NK-92 (cell line): Measurements from ENCODE around the gene DENND4A.
"Not testable (repeated sequence)": the region's sequence is repeated elsewhere in the genome, so short reads cannot be mapped to it uniquely, and the experiment has no call there.

Source experiments
- DNase-seq: peaks from one replicate; lab custom pipeline; 2025; ENCODE audit not compliant: unreplicated experiment; lab: John Stamatoyannopoulos, UW

Gene DENND4A

DNA sequence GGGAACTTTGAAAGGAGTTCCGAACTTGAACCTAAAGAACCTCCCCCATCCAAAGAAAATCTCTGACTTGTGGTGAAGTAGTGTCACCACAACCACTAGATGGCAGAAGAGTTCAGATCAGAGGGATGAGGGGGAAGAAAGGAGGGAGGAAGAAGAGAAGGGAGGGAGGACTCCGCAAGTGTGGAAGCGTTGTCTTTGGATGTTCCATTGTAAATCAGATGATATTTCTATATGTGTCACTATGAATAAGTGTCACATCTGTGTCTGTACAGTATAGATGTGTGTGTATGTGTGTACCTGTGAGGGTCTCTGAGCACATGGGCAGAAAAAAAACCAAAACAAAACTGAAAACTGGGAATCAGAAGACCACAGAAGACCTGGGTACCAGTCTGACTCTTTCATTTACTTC is 153.4 kb downstream of the DENND4A start:
- no peak for DNase-seq

GRCh38 chr15:65638109-65638508 is 154.0 kb downstream of the DENND4A start:
- no peak for DNase-seq

- no peak for DNase-seq
Measured at GRCh38 chr15:65634356-65634755, 157.7 kb downstream of the DENND4A start.

DNA sequence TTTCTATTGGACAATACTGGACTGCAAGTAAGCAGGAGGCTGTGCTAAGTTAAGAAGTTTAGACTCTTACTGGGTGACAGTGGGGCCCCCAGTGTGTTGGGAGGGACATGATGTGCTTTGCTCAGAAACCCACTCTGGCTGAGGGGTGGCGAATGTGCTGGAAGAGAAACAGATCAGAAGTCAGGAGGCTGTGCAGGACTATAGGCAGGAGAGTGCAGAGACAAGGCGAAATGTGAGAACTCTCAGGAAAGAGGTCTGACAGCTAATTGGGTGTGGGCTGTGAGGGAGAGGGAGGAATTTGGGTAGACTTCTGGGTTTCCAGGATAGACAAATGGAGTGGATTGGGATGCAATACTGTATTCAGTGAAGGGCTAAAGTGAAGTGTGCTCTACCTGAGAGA is 158.3 kb downstream of the DENND4A start:
- DNase-seq: no peak

DNA sequence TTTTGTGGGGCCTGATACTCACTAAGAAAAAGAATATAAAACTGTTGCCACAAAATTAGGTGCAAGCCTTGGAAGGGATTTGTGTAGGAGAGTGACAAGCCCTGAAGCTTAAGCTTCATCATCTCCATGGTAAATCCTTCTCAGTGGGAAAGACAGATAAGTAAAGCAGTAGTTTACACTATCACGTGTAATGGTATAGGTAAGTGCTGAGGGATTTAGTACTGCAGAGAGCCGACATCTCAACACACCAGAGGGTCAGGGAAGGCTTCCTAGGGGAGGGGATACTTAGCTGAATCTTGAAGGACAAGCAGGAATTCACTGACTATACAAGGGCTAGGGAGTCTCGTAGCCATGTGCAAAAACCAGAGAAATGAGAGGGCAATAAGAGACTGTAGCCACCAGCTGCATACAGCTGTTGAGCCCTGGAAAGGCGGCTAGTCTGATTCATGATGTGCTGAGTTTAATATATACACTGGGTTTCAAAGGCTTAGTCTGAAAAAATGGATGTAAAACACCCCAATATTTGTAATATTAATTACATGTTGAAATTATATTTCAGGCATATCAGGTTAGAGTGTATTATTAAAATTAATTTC is 159.2 kb downstream of the DENND4A start:
- DNase-seq: no peak

GRCh38 chr15:65631503-65631902 is 160.6 kb downstream of the DENND4A start:
- DNase-seq: no peak

DNA sequence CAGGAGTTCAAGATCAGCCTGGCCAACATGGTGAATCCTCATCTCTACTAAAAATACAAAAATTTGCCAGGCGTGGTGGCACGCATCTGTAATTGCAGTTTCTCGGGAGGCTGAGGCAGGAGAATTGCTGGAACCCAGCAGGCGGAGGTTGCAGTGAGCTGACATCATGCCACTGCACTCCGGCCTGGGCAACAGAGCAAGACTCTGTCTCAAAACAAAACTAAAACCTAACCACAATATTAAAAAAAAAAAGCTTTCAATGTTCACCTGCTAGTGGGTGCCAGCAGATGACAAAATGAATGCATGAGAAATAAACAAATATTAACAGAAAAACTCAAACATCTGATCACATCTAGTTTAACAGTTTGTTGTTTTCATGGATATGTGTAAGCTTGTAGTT is 161.3 kb downstream of the DENND4A start:
- no peak for DNase-seq

- no peak for DNase-seq
Measured at GRCh38 chr15:65629548-65629947, 162.5 kb downstream of the DENND4A start.

- no peak for DNase-seq
Measured at GRCh38 chr15:65626856-65627255, 165.2 kb downstream of the DENND4A start.

- DNase-seq: no peak
Measured at GRCh38 chr15:65623103-65623502, 169.0 kb downstream of the DENND4A start.

GRCh38 chr15:65621638-65622037 is 170.5 kb downstream of the DENND4A start, which contains the start of gene SLC24A1:
Gene SLC24A1 (plus strand): TSS chr15:65621938. CDS start chr15:65624081, 2,143 bp downstream.
- no peak for DNase-seq

DNA sequence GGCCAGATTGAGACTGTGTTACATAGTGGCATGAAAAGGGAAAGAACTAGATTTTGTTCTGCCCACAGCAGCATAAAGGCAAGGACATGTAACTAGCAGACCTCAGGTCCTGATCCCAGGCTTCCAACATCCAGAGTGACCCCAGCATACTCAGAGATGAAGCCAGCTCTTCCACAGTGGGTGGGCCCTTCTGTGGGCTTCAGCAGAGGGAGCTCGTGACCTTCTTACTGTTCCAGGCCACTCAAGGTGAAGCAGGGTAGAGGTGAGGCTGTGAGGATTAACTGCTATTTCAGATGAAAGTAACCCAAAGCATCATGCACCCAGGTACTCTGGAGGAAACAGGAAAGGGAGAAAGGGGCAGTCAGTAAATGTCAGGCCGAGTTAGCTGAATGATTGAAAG is 171.3 kb downstream of the DENND4A start:
- DNase-seq: no peak

DNA sequence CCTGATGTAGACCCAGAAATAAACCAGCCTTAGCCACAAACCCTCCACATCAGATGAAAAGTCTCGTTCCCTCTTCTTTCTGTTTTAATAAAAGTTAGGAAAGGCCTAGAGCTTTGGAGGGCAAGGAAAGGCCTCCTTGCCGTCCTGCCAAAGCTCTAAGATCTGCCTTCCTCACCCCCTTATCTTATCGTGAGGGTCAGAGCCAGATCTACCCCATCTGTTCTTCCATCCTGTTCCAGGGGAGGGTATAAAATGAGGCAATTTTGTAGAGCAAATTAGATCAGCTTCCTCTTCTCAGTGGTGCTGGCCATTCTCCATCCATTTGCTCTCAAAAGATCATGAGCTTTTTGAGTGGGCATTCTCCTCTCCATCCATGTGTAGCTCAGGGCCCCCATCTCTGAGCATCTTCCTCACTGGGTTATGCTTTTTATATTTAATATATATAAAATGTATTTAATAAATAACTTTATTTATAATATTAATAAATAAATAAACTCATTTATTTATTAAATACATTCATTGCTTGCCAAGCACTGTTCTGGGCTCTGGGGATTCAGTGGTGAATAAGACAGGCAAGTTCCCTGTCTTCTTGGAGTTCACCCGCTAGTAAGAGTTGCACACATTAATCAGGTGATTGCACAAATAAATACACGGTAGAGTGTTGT is 172.3 kb downstream of the DENND4A start:
- DNase-seq: no peak

DNA sequence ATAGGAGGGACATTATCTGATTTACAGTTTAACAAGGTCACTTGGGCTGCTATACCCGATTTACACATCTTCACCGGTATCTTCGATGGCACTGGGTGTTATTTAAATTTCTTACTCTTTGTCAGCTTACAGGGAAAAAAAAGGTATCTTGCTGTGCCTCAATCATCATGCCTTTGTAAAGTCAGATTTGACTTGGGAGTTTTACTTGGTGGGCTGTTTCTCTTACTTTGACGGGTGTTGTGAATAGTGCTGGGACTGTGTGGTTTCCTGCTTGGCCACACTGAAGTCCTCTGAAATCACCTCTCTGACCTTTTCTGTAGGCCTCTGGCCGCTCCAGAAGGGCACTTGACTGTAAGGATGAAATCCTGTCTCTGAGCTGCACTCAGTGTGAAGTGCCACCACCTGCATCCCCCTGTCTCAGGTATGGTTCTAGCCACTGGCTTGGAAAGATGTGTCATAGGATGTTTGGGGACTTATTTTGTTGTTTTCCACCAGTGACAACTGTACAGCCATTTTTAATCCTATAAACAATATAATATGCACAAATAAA is 173.5 kb downstream of the DENND4A start:
- DNase-seq: no peak

DNA sequence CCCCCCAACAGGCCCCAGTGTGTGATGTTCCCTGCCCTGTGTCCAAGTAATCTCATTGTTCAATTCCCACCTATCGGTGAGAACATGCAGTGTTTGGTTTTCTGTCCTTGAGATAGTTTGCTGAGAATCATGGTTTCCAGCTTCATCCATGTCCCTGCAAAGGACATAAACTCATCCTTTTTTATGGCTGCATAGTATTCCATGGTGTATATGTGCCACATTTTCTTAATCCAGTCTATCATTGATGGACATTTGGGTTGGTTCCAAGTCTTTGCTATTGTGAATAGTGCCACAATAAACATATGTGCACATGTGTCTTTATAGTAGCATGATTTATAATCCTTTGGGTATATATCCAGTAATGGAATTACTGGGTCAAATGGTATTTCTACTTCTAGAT is 176.2 kb downstream of the DENND4A start:
- not testable (repeated sequence) for DNase-seq

- DNase-seq: no peak
Measured at GRCh38 chr15:65612949-65613744, 178.9 kb downstream of the DENND4A start.

GRCh38 chr15:65612616-65612946 is 179.5 kb downstream of the DENND4A start:
- no peak for DNase-seq

GRCh38 chr15:65611888-65612615 is 180.0 kb downstream of the DENND4A start:
- DNase-seq: no peak

- peak; percentile 47 for DNase-seq
Measured at GRCh38 chr15:65610871-65611718, 181.0 kb downstream of the DENND4A start, which contains the start of gene INTS14. Gene INTS14 (minus strand): TSS chr15:65611131. CDS start chr15:65607380, 3,751 bp downstream.
